A172 (cell line): ENCODE results near the gene KRT78. TPM values are rescaled to one million over a fixed set of nuclear protein-coding genes. Genes with fewer than 3 reads are reported as not detected.

ENCODE experiments used
- DNase-seq: peaks from one replicate; pipeline ENCODE4 v3.0.0-alpha.2; 2015; ENCODE audit warnings: low spot score
- total RNA-seq: library from RNA; depleted of rRNA; stranded (reverse); fragments of >200 nt; shearing (Covaris generic); gene quantifications from 2 replicates; pipeline ENCODE4 v1.2.3, GENCODE V29; 2014

KRT78 gene
- total RNA-seq, 1 experiment from 2014 or later = not detected

- no peak for DNase-seq
Observed at GRCh38 chr12:52812073-52812400, 36.8 kb downstream of the KRT78 start.

GRCh38 chr12:52811191-52812072, 37.4 kb downstream of the KRT78 start:
- DNase-seq = no peak

- DNase-seq = no peak
Observed at GRCh38 chr12:52810554-52810953, 38.2 kb downstream of the KRT78 start.

GRCh38 chr12:52809166-52809565, 39.6 kb downstream of the KRT78 start:
- DNase-seq = no peak

GRCh38 chr12:52808573-52809160, 40.1 kb downstream of the KRT78 start:
- no peak for DNase-seq

- no peak for DNase-seq
Observed at GRCh38 chr12:52807544-52808470, 41.0 kb downstream of the KRT78 start.

- DNase-seq = no peak
Observed at GRCh38 chr12:52806821-52807543, 41.8 kb downstream of the KRT78 start.

- DNase-seq = no peak
Observed at GRCh38 chr12:52806169-52806811, 42.5 kb downstream of the KRT78 start.

GRCh38 chr12:52805739-52806138, 43.1 kb downstream of the KRT78 start:
- DNase-seq = no peak

GRCh38 chr12:52805000-52805399, 43.8 kb downstream of the KRT78 start:
- DNase-seq = no peak

GRCh38 chr12:52802442-52802841, 46.4 kb downstream of the KRT78 start:
- DNase-seq = no peak

- no peak for DNase-seq
Observed at GRCh38 chr12:52801773-52802172, 47.0 kb downstream of the KRT78 start.

GRCh38 chr12:52800259-52800917, 48.4 kb downstream of the KRT78 start:
- no peak for DNase-seq

- DNase-seq = no peak
Observed at GRCh38 chr12:52799505-52800211, 49.1 kb downstream of the KRT78 start.

GRCh38 chr12:52798671-52799504, 49.9 kb downstream of the KRT78 start:
- DNase-seq = peak; percentile 84

GRCh38 chr12:52798003-52798670, 50.7 kb downstream of the KRT78 start:
- peak; percentile 27 for DNase-seq

GRCh38 chr12:52797529-52797894, 51.3 kb downstream of the KRT78 start:
- no peak for DNase-seq

GRCh38 chr12:52796839-52797528, 51.8 kb downstream of the KRT78 start:
- no peak for DNase-seq
